ENCODE data around the gene SPATA46. TPM values are rescaled to one million over a fixed set of nuclear protein-coding genes. Genes with fewer than 3 reads are reported as not detected.

SPATA46 gene
- total RNA-seq, 4 donors from 2014 or later = not detected

DNA sequence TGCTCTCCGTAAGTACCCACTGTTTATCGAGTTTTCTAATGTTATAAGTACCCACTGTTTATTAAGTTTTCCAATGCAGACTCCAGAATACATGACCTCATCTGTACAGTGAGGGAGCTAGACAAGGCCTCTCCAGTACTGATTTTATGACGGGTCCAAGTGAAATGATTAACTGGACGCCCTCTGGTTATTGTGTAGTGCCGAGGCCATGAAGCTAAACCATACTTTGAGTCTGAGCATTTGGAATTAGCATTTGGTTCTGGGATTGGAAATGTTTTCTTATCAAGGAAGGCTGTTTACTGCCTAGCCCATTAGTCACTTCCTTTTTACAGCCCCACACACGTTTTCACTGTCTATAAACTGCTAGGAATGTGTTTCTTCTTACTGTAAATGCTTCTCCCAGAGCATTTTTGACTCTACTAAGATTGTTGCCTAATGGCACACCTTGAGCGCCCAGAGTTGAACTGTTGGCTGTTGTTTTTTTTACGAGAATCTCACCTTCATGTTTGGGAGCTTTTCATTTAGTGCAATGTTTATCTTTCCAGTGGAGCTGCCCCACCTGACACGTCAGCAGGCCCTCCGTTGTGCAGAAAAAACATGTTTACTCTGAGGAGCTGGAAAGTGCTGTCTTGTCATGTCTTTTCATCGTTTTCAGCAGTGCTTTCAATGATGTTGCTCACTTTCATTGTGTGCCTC lies 26.9 kb downstream of the SPATA46 start:
- TF ChIP-seq, protein P1, sequence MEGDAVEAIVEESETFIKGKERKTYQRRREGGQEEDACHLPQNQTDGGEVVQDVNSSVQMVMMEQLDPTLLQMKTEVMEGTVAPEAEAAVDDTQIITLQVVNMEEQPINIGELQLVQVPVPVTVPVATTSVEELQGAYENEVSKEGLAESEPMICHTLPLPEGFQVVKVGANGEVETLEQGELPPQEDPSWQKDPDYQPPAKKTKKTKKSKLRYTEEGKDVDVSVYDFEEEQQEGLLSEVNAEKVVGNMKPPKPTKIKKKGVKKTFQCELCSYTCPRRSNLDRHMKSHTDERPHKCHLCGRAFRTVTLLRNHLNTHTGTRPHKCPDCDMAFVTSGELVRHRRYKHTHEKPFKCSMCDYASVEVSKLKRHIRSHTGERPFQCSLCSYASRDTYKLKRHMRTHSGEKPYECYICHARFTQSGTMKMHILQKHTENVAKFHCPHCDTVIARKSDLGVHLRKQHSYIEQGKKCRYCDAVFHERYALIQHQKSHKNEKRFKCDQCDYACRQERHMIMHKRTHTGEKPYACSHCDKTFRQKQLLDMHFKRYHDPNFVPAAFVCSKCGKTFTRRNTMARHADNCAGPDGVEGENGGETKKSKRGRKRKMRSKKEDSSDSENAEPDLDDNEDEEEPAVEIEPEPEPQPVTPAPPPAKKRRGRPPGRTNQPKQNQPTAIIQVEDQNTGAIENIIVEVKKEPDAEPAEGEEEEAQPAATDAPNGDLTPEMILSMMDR (IDR thresholded peaks at IDR 0.05; ENCODE audit: low read depth) = no peak

DNA sequence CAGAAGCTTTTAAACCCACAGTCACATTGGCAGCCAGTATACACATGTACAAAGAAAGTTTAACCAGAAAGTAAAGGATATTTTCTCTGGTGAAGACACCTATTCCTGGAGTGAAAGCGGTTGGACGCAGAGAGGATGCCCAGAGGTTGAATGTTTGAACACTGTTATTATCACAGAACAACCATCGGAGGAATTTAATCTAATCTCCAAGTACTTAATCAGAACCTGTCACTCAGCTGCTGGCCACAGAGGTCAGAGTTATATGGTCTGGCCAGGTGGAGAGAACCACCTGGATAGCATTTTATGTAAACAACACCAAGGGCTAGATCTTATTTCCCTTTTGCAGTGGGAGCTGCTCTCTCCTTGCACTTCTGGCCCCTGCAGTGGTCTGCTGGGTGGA lies 29.4 kb downstream of the SPATA46 start:
- TF ChIP-seq, protein P1 (IDR thresholded peaks at IDR 0.05; ENCODE audit: low read depth) = no peak

DNA sequence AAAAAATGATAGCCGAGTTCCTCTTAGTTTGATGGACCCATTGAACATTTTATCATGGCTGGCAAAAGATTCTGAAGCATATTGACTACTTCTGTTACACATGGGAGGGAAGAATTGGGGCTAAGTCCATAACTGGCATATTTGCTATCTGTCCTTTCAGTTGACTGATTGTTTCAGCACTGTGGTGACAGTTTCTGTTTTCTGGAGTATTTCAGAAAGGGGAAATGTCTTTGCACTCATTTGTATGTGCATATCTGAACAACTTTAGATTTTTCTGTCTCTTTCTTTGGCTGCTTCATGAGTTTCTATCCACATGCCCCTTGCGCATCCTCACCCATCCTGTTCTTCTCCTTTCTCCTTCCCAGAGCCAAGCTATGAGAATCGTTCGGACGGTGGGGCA lies 33.2 kb downstream of the SPATA46 start:
- TF ChIP-seq, protein P1 (IDR thresholded peaks at IDR 0.05; ENCODE audit: low read depth) = no peak

DNA sequence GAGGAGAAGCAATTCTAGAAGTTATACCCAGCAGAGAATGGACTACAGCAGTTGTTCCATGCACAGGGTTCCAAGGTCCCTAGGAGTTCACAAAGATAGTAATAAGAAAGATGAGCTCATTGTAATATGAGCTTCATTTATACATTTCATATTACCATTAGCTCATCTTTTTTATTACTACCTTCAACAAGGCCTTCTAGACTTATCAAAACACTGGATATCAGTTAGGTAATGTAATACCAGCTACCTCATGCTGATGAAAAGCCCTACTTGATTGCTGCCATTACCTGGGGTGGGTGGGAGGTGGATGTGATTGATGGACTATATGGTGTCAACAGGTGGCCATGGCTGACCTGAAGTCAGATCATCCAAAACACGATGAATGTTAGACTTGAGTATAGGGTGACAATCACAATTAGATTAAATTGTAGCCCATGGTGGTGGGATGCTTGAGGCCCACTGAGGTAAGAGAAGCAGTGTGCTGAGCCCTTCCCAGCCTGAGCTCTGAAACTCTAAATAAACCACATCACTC lies 34.1 kb downstream of the SPATA46 start:
- TF ChIP-seq, protein P1 (IDR thresholded peaks at IDR 0.05; ENCODE audit: low read depth) = no peak

DNA sequence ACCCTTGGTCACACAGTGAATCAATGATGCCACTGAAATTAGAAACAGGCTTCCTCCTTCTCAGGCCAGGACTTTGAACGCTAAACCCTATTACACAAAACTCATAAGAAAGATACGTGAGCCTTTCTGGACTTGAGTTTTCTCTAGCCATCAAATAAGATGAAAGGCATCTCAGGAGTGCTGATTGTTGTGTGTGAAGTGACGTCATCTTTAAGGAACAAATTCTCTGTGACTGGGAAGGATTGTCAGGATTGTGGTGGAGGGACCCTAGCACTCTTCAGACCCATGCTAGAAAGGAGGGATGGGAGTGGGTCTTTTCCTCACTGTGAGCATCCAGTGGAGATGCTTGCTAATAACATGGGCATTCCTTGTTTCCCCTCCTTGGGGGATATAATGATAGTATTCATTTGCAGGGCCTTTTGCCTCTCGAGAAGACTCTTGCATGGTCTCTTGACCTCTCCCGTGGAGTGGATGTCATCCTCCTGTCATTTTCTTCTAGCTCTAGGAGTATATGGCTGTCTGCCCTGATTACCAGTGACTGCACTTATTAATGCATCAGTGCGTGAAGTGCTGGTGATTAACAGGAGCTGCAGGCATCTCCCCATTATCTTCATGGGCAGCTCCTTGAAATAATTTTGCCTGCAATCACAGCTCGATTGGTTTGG lies 39.9 kb downstream of the SPATA46 start:
- TF ChIP-seq, protein P1 (IDR thresholded peaks at IDR 0.05; ENCODE audit: low read depth) = no peak

DNA sequence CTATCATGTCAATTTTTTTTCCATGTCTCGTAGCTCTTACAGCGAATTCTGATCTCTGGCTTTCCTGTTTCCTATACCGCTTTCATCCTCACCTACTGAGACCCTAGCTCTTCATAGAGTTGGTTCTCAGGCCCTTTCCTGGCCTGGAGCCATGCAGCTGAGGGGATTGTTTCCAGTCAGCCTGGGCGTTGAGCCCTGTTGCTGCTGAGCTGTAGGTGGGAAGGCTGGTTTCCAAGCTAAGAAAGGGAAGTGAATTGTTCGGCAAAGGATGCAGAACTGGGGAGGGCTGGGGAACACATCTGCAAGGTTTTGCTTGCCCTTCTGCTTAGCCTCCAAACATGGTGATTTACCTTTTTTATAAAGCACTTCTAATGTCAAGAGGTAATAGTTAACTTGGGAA lies 41.5 kb downstream of the SPATA46 start:
- TF ChIP-seq, protein P1 (IDR thresholded peaks at IDR 0.05; ENCODE audit: low read depth) = no peak

DNA sequence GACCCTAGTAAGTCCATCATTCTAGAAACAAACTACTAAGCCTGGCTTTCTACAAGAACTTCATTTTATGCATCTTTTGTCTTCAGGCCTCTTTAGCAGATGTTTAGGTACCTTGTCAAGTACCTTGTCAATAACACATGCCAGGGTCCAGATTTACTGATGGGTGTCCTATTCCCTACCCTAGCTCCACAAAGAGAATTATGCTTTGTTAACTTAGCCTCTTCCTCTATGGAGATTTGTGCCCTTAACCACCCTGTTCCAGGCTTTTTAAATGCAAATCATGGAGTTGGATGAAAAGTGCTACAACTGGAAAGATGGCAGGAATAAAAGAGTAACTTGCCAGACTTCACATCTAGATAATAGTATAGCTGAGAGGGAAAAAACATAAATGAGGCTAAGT lies 42.7 kb downstream of the SPATA46 start:
- TF ChIP-seq, protein P1 (IDR thresholded peaks at IDR 0.05; ENCODE audit: low read depth) = no peak

All from subcutaneous adipose tissue (tissue), 4 donors.